Effector CD4-positive, alpha-beta T cell (primary cell): ENCODE measurements around the gene RHCE.
"Not testable (repeated sequence)": the region's sequence is repeated elsewhere in the genome, so short reads cannot be mapped to it uniquely, and the experiment has no call there.

Experiments used
- DNase-seq: peaks from one replicate; pipeline ENCODE4 v3.0.0-alpha.2; 2020

RHCE gene

GRCh38 chr1:25338986-25339385 lies 81.6 kb downstream of the RHCE start:
- DNase-seq: no peak

GRCh38 chr1:25338188-25338981 lies 82.2 kb downstream of the RHCE start, which contains the start of gene TMEM50A:
Gene TMEM50A, plus strand, starts transcription at chr1:25338334. Its CDS starts 2,153 bp downstream, at chr1:25340487.
- DNase-seq: peak; percentile 85

DNA sequence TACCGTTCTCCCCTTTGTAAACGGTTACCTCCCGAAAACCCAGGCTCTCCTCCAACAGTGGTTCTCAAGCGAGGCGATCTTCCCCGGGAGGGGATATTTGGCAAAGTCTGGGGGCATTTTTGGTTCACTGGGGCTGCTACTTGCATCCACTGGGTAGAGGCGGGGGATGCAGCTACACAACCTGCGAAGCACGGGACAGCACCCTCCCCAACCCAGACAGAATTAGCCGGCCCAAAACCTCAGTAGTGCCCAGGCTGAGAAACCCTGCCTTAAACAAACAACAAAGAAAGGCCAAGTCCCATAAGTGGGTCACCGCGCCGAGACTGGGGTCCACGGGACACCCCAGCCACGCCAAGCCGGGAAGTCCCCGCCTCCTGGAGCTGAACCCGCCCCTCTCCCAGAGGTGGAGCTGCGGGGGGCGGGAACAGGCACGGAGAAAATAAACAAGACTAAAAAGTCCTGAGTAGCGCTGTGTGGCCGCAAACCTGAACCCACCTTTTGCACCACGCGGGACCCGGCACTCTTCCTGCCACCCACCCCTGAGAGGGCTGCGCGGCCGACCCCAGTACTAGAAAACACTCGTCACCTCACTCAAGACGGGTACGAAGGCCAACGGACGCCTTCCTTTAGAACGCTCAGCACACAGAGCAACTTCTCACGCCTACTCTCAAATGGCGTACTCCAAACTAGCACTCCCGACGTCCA lies 83.0 kb downstream of the RHCE start:
- DNase-seq: peak; percentile 20

DNA sequence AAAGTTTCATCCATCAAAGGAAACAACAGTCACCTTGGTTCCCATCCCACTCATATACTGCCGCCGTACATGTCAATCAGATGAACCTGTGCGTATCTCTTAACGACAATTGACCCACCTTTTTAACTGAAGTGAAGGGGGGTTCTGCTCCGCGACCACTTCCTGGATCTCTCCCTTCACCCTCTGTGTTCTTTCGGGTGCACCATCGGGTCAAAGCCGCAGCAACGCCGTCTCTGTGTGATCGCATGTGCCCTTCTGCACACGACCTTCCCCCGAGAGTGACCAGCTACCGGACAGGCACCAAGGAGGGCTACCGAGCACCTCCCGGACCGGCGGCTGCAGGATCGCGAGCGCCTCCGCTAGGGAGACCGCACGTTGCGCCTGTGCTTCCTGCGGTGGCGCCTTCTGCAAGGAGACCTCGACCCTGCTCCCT lies 83.7 kb downstream of the RHCE start:
- DNase-seq: not testable (repeated sequence)

- not testable (repeated sequence) for DNase-seq
Observed at GRCh38 chr1:25329950-25330349, 90.7 kb downstream of the RHCE start.

GRCh38 chr1:25329336-25329735 lies 91.3 kb downstream of the RHCE start:
- DNase-seq: not testable (repeated sequence)

DNA sequence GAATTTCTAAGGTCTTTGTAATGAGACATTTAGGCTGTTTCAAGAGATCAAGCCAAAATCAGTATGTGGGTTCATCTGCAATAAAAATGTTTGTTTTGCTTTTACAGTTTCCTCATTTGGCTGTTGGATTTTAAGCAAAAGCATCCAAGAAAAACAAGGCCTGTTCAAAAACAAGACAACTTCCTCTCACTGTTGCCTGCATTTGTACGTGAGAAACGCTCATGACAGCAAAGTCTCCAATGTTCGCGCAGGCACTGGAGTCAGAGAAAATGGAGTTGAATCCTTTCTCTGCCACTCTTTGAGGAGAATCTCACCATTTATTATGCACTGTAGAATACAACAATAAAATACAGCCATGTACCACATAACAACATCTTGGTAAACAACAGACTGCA lies 91.8 kb downstream of the RHCE start:
- DNase-seq: not testable (repeated sequence)

GRCh38 chr1:25327864-25328790 lies 92.5 kb downstream of the RHCE start:
- DNase-seq: not testable (repeated sequence)

- DNase-seq: not testable (repeated sequence)
Observed at GRCh38 chr1:25324407-25324806, 96.2 kb downstream of the RHCE start.

DNA sequence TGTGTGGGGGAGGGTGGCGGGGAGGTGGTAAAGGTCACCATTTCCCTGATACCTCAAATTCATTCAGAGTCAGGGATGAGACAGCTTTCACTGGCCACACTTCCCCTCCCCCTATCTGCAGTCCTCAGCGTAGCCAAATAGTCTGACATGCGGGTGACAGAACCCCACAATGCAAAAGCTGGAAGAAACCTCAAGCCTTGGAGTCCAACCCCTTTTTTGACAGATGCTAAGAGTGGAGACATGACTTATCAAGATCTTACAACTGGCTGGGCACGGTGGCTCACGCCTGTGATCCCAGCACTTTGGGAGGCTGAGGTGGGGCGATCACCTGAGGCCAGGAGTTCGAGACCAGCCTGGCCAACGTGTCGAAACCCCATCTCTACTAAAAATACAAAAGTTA lies 98.5 kb downstream of the RHCE start:
- DNase-seq: not testable (repeated sequence)

DNA sequence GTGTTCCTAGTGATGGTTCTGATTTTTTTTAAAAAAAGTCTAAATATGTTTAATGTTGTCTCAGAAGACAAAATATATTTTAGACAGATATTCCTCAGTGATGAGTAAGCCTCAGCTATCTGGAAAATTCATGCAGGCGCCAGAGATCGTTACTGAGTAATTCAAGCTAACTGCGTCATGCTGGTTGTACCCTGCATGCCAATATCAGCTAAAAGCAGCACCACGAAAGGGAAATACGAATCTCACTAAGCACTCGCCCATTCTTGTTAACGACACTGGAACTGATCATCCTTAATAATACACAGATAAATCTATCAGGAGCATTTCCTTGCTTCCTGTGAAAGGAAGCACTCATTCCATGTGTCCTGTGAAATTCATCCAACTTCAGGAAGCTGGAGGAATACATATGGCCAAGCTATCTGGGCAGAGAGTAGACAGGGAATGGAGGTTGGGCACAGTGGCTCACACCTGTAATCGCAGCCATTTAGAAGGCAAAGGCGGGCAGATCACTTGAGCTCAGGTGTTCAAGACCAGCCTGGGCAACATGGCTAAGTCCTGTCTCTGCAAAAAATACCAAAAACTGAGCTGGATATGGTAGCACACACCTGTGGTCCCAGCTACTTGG lies 100.2 kb downstream of the RHCE start:
- DNase-seq: not testable (repeated sequence)

GRCh38 chr1:25312806-25313470 lies 107.7 kb downstream of the RHCE start:
- DNase-seq: not testable (repeated sequence)
